ENCODE measurements around the gene SNAP25. TPM values are rescaled to one million over a fixed set of nuclear protein-coding genes. Genes with fewer than 3 reads are reported as not detected.

Gene SNAP25
- total RNA-seq, 8 experiments from 2014 or later = 0.20 to 118 (median 95.3) TPM

DNA sequence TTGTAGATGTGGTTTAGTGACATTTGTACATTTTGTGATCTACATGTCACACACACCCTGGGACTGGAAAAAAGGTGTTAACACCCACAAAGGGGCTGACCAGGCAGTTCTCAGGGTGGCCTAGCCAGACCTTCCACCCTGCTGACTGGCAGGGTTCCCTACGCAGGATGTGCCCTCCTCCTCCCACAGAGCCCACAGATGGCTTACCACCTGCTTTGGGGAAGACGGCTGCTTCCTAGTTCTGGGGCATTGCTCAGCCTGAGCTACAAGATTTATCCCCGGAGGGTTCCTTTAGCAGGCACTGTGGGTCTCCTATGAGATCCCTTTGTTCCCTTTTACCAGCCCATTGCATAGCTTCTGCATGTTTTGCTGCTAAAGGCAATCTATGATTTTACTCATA, 35.1 kb downstream of the SNAP25 start:
- no peak for ATAC-seq (replicated peaks in 6 of 8)
- H3K27ac ChIP-seq = no peak overlapping the region
- no peak overlapping the region for H3K4me3 ChIP-seq
- 33 to 100% (median 90%) methylated on average over 1 to 2 of the region's 3 CpGs; no CpG with 5 or more reads in 5 of the 10 experiments for WGBS, 10 experiments
- H3K4me1 ChIP-seq (replicated peaks in 1 of 2) = peaks cover 0 to 3% of the 10 kb centered on the region in 2 donors
- in situ Hi-C loops (cut with MboI; ENCODE audit: low pct_unique_long_range_greater_than_20kb in 2 of 9, low sequenced_read_pairs in 9 of 9, unreplicated experiment in 9 of 9) = no loop called here

DNA sequence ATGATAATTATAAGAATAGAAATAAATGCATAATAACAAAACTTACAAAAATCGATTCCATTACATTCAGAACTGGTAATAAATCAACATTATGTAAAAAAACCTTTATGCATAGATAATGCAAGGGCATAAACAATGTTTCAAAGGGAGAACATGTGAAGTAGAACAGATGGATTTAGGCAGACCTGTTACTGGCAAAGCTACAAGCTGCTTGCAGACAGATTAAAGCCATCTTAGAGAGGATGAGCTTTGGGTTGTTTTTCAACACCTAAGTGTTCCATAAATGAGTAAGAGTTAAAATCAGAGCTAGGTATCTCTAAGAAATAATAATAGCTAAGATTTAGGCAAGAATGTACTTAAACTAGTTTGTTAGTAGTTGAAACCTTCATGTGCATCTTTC, 37.2 kb downstream of the SNAP25 start:
- Histone ChIP-seq H3K4me3 (no peak overlapping the region), H3K27ac (no peak overlapping the region), H3K4me1 (replicated peaks in 1 of 2) (peaks cover 0 to 3% of the 10 kb centered on the region in 2 donors)
- WGBS, 10 experiments = 0 to 82% (median 24%) methylated on average over 1 of the region's 1 CpG; no CpG with 5 or more reads in 2 of the 10 experiments
- ATAC-seq (replicated peaks in 6 of 8) = no peak
- in situ Hi-C loops (cut with MboI; ENCODE audit: low pct_unique_long_range_greater_than_20kb in 2 of 9, low sequenced_read_pairs in 9 of 9, unreplicated experiment in 9 of 9) = no loop called here

DNA sequence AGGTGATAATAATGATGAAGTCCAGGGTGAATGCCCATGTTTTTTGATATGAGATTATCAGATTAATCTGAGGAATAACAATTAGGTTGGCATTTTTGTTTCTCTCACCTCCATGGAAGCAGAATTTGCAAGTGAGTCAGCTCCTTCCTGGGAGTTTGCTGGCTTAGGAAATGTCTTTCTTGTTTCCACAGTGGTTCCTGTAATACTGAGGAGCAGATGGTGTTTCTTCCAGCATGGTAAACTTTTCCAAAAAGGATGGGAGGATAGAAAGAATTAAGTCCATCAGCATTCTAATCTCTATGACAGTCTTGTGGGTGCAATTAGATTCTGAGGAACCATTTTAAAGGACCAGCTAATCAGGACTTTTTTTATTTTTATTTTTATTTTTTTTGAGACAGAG, 40.5 kb downstream of the SNAP25 start:
- no peak for ATAC-seq (replicated peaks in 6 of 8)
- Histone ChIP-seq H3K4me1 (replicated peaks in 1 of 2) (no peaks in the 10 kb centered on the region), H3K27ac (no peak overlapping the region), H3K4me3 (no peak overlapping the region)
- in situ Hi-C loops (cut with MboI; ENCODE audit: low pct_unique_long_range_greater_than_20kb in 2 of 9, low sequenced_read_pairs in 9 of 9, unreplicated experiment in 9 of 9) = no loop called here

DNA sequence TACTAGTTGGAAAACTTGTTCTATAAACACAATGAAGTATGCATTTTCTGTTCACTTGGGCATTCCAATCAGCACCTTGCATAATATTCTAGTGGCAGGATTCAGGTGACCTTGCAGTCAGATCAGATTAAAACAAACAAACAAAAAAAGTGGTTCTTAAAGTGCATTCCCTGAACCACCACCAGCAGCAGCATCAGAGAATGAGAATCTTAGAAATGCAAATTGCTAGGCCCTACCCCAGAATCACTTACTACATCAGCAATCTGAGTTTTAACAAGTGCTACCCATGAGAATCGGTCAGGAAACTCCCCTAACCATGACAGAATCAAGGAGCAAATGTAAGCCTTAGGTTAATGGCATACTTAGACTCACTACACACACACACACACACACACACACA, 41.7 kb downstream of the SNAP25 start:
- ATAC-seq (replicated peaks in 6 of 8) = peak in 1 of 8 experiments; percentile 24
- in situ Hi-C loops (cut with MboI; ENCODE audit: low pct_unique_long_range_greater_than_20kb in 2 of 9, low sequenced_read_pairs in 9 of 9, unreplicated experiment in 9 of 9) = no loop called here
- Histone ChIP-seq H3K4me3 (no peak overlapping the region), H3K27ac (no peak overlapping the region), H3K4me1 (replicated peaks in 1 of 2) (no peaks in the 10 kb centered on the region)
- 0 to 50% (median 20%) methylated on average over 1 of the region's 1 CpG; no CpG with 5 or more reads in 7 of the 10 experiments for WGBS, 10 experiments

DNA sequence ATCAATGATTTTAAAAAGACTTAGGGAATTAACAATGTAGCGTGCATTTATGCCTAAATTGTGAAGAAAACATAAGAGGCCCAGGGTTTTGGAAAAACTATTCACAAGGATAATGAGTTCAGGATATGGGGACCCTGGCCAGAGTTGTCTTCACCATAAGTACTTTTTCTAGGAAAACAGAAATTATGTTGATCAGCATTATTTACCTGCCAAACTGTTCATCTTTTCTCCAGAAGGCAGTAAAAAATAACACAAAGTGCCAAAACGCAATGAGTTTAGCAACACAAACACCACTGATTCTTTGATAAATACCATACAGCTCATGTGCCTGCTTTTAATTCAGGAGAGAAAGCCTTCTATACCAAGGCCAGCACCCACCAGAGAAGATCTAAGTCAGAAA, 43.1 kb downstream of the SNAP25 start:
- H3K4me3 ChIP-seq = no peak overlapping the region
- in situ Hi-C loops (cut with MboI; ENCODE audit: low pct_unique_long_range_greater_than_20kb in 2 of 9, low sequenced_read_pairs in 9 of 9, unreplicated experiment in 9 of 9) = no loop called here
- 63 to 100% (median 100%) methylated on average over 1 to 2 of the region's 2 CpGs; no CpG with 5 or more reads in 1 of the 10 experiments for WGBS, 10 experiments
- no peak overlapping the region for H3K27ac ChIP-seq
- no peaks in the 10 kb centered on the region for H3K4me1 ChIP-seq (replicated peaks in 1 of 2)
- ATAC-seq (replicated peaks in 6 of 8) = no peak

DNA sequence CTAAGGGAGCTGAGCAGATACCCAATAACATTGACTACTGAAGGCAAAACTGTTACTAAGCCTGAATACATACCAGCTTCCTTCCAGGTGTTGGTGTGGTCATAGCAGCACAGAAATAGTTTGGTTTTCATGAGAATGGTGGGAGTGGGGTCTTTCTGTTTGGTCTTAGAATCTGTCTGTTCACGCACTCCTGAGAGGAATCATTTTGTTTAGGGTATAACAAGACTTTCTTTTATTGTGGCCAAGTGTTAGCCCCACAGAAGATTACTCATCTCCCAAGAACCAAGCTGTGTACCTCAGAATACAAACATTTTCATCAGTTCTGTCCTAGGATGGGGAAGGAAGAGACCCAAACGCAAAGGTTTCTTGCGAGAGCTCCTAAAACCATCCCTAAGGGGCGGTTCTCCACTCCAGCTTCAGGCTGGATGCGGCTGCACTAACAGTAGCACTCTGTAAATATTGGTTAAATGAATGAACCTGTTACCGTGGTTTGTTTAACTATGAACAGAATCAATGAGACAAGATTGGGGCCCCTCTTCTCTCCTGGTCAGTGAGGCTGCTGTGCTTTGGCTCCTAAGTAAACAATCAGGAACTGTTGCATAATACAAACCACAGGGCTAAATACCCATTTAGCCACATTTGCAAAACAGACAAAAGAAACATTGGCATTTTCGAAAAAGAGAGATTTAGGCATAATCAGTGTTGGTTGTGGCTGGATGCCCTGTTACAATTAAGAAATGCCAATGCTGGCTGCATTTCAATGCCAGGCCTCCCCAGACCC, 44.9 kb downstream of the SNAP25 start:
- ATAC-seq (replicated peaks in 6 of 8) = peak in 4 of 8 experiments; percentile 30 to 95 (median 53)
- H3K4me3 ChIP-seq = no peak overlapping the region
- H3K4me1 ChIP-seq (replicated peaks in 1 of 2) = no peaks in the 10 kb centered on the region
- no peak overlapping the region for H3K27ac ChIP-seq
- WGBS, 10 experiments = 10 to 100% (median 57%) methylated on average over 1 to 5 of the region's 7 CpGs; no CpG with 5 or more reads in 1 of the 10 experiments
- in situ Hi-C loops (cut with MboI; ENCODE audit: low pct_unique_long_range_greater_than_20kb in 2 of 9, low sequenced_read_pairs in 9 of 9, unreplicated experiment in 9 of 9) = no loop called here

DNA sequence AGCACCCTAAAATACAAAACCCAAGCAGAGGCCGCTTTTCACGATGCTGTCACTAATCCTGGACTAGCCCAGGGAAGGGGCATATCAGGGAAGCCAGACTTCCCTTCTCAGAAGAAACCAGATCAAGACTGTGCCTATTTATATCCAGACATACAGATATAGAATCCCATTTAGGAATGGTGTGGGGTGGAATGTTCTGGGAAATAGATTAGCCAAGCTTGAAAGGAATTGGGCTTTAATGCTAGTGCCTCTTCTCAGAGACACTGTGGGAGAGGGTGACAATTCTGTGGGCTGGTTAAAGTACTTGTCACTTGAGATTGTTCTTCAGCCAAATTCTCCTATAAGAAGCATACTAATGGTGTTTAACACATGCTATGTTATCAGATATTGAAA, 45.5 kb downstream of the SNAP25 start:
- peak in 2 of 8 experiments; percentile 26 to 49 for ATAC-seq (replicated peaks in 6 of 8)
- 57 to 100% (median 68%) methylated on average over 1 to 2 of the region's 2 CpGs; no CpG with 5 or more reads in 6 of the 10 experiments for WGBS, 10 experiments
- Histone ChIP-seq H3K27ac (no peak overlapping the region), H3K4me3 (no peak overlapping the region), H3K4me1 (replicated peaks in 1 of 2) (no peaks in the 10 kb centered on the region)
- in situ Hi-C loops (cut with MboI; ENCODE audit: low pct_unique_long_range_greater_than_20kb in 2 of 9, low sequenced_read_pairs in 9 of 9, unreplicated experiment in 9 of 9) = no loop called here

DNA sequence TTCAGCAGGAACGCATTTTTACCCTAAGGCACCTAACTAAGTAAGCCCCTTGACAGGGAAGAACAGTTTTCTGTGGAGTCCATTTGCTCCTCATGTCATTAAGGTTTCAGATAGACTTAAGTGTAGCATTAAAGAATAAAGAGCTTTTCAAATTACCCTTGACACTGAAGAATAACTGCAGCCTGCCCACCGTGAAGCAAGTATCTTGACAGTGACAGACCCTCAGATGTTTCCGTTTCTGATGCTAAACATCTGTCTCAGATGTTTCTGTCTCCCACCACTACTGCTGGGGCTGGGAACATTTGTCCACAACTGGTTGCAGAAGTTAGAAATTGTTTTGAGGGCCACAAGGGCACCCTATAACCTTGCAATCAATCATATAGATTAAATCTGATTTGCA, 50.0 kb downstream of the SNAP25 start:
- in situ Hi-C loops (cut with MboI; ENCODE audit: low pct_unique_long_range_greater_than_20kb in 2 of 9, low sequenced_read_pairs in 9 of 9, unreplicated experiment in 9 of 9) = no loop called here
- WGBS, 10 experiments = 30 to 100% (median 67%) methylated on average over 1 to 3 of the region's 3 CpGs; no CpG with 5 or more reads in 1 of the 10 experiments
- Histone ChIP-seq H3K4me1 (replicated peaks in 1 of 2) (no peaks in the 10 kb centered on the region), H3K4me3 (no peak overlapping the region), H3K27ac (no peak overlapping the region)
- ATAC-seq (replicated peaks in 6 of 8) = no peak

DNA sequence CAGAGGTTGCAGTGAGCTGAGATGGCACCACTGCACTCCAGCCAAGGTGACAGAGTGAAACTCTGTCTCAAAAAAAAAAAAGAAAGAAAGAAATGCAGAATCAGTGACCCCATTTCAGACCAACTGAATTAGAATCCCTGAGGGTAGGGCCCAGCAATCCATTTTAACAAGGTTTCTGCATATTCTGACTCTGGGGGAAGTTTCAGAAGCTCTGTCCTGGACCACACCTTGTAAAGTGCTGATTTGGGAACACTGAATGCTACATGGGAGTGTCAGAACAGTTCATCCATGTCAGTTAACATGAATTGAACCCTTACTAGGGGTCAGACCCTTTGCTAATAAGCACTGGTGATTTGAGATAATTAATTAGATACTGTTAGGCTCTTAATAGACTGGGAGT, 52.0 kb downstream of the SNAP25 start:
- Histone ChIP-seq H3K4me3 (no peak overlapping the region), H3K27ac (no peak overlapping the region), H3K4me1 (replicated peaks in 1 of 2) (no peaks in the 10 kb centered on the region)
- peak in 3 of 8 experiments; percentile 55 to 92 (median 82) for ATAC-seq (replicated peaks in 6 of 8)
- in situ Hi-C loops (cut with MboI; ENCODE audit: low pct_unique_long_range_greater_than_20kb in 2 of 9, low sequenced_read_pairs in 9 of 9, unreplicated experiment in 9 of 9) = no loop called here

DNA sequence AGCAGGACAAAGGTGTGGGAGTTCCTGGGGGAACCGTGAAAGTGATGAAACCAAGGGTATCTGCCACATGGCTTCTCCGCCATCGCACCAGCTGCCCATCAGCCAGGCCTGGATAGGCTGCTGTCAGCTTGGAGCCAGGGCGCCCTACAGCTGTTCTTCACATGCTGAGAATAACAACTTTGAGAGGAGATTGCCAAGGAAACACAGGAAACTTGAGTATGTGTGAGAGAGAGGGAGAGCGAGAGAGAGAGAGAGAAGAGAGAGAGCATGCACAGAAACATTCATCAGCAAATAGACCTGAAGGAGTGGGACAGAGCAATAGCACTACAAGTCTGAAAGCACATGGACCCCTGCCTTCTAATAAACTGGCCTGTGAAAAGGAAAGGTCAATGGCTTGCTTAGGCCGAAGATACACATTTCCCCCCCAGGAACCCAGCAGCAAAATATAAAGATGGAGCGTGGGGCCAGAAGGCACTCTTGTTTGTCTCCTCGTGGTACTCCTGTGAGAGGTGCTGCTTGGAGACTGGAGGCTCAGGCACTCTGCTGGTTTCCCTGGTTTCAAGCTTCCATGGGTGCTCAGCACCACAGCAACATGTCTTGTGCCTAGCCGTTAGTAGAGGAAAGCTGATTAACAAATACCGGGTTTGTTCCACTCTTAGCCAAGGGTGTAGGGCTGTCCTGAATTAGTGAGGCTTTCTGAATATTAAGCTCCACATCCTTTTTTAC, 53.0 kb downstream of the SNAP25 start:
- H3K4me3 ChIP-seq = no peak overlapping the region
- no peaks in the 10 kb centered on the region for H3K4me1 ChIP-seq (replicated peaks in 1 of 2)
- 20 to 95% (median 75%) methylated on average over 2 to 5 of the region's 10 CpGs; no CpG with 5 or more reads in 2 of the 10 experiments for WGBS, 10 experiments
- peak in 4 of 8 experiments; percentile 26 to 96 (median 42) for ATAC-seq (replicated peaks in 6 of 8)
- no peak overlapping the region for H3K27ac ChIP-seq
- in situ Hi-C loops (cut with MboI; ENCODE audit: low pct_unique_long_range_greater_than_20kb in 2 of 9, low sequenced_read_pairs in 9 of 9, unreplicated experiment in 9 of 9) = no loop called here

DNA sequence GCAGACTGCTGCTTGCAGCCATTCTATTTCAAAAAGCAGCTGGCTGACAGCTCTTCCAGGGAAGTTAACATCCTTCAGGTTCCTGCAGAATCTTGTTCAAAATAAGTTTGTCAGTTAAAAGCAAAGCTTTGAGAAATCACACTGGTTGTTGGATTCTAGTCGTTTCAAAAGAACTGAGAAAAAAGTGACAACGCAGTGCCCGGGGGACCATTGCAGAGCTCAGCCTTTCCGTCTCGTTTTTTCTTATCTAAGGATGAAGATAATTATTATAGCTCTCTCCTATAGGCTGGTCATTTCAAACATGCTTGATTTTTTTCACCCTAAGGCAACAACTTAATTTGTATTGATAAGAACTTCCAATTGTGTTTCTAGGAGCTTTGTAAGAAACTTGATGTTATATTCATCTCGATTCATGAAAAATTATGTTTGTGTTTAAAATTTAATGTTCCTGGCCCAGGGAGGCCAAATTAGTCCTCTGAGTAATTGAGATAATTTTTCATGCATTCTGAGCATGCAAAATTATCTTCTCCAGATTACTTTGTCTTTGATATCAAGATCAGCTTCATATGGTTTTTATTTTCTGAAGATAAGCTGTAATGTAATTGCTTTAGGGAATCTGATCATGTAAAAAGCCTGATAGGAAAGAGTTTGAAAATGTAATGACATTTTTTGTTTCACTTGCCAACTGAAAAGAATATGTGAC, 58.4 kb downstream of the SNAP25 start:
- no peak overlapping the region for H3K27ac ChIP-seq
- WGBS, 10 experiments = 29 to 91% (median 76%) methylated on average over 2 to 6 of the region's 6 CpGs; no CpG with 5 or more reads in 1 of the 10 experiments
- H3K4me3 ChIP-seq = no peak overlapping the region
- no peak for ATAC-seq (replicated peaks in 6 of 8)
- in situ Hi-C loops (cut with MboI; ENCODE audit: low pct_unique_long_range_greater_than_20kb in 2 of 9, low sequenced_read_pairs in 9 of 9, unreplicated experiment in 9 of 9) = no loop called here
- no peaks in the 10 kb centered on the region for H3K4me1 ChIP-seq (replicated peaks in 1 of 2)

DNA sequence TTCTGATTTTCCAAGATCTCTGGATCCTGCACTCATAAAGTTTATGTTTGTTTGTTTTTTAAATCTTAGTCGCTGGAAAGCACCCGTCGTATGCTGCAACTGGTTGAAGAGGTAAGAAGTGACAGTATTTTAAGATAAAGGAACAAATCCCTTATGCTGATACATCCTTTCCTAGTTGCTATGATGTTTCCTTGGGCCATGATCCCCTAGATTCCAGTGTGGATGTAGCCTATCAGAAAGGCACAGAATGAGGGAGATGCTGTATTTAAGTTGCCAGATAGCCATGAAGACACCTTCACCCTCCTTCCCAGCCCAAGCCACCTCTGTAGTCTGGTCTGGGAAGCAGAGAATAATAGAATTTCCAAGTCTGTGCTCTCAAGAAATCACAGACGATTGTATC, 59.0 kb downstream of the SNAP25 start:
- Histone ChIP-seq H3K4me1 (replicated peaks in 1 of 2) (no peaks in the 10 kb centered on the region), H3K4me3 (no peak overlapping the region), H3K27ac (no peak overlapping the region)
- no peak for ATAC-seq (replicated peaks in 6 of 8)
- WGBS, 10 experiments = 60 to 100% (median 85%) methylated on average over 2 to 4 of the region's 4 CpGs
- in situ Hi-C loops (cut with MboI; ENCODE audit: low pct_unique_long_range_greater_than_20kb in 2 of 9, low sequenced_read_pairs in 9 of 9, unreplicated experiment in 9 of 9) = no loop called here

DNA sequence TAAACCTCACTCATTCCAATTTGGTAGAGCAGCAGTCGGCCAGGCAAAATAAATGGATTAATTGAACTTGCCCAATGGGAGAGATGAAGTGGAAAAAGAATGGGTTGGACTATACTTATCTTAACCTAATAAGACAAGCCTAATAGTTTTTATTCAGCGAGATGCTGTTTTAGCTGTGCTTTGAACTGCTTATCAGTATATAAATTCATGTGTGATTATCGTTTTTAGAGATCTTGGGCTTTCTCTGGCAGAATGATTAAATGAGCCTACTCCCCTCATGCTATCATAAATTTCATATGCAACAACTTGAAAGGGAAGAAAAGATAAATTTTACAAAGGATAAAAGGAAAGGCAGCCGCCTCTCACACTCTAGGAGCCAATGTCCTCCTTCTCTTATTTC, 59.8 kb downstream of the SNAP25 start:
- no peak overlapping the region for H3K4me3 ChIP-seq
- H3K27ac ChIP-seq = no peak overlapping the region
- H3K4me1 ChIP-seq (replicated peaks in 1 of 2) = no peaks in the 10 kb centered on the region
- in situ Hi-C loops (cut with MboI; ENCODE audit: low pct_unique_long_range_greater_than_20kb in 2 of 9, low sequenced_read_pairs in 9 of 9, unreplicated experiment in 9 of 9) = no loop called here
- no peak for ATAC-seq (replicated peaks in 6 of 8)
- 19 to 100% (median 76%) methylated on average over 1 to 3 of the region's 4 CpGs for WGBS, 10 experiments

Measured in motor neuron (in vitro differentiated cells).